NB4 (cell line): ENCODE measurements around the gene SLC52A3.

Experiments
- DNase-seq: peaks from one replicate; pipeline ENCODE4 v3.0.0; 2010; ENCODE audit warnings: low read depth
- H3K4me3 ChIP-seq: one replicate; pipeline ENCODE4 v1.5.1; 2011; ENCODE audit warnings: mild to moderate bottlenecking, low read depth, low read length, moderate library complexity
- CTCF ChIP-seq: IDR thresholded peaks from one replicate; pipeline ENCODE4 v1.5.1; 2012; ENCODE audit warnings: low read depth, low read length
- MAX ChIP-seq: IDR thresholded peaks from 2 replicates; pipeline ENCODE4 v1.6.1; 2011; ENCODE audit warnings: low read depth, low read length
- MYC ChIP-seq: IDR thresholded peaks from 2 replicates; pipeline ENCODE4 v1.6.1; 2011; ENCODE audit warnings: low read depth, low read length
- POLR2A ChIP-seq: IDR thresholded peaks from 2 replicates; pipeline ENCODE4 v1.6.1; 2011; ENCODE audit warnings: mild to moderate bottlenecking; ENCODE audit not compliant: insufficient read length; ENCODE audit errors: extremely low read depth

SLC52A3 gene

DNA sequence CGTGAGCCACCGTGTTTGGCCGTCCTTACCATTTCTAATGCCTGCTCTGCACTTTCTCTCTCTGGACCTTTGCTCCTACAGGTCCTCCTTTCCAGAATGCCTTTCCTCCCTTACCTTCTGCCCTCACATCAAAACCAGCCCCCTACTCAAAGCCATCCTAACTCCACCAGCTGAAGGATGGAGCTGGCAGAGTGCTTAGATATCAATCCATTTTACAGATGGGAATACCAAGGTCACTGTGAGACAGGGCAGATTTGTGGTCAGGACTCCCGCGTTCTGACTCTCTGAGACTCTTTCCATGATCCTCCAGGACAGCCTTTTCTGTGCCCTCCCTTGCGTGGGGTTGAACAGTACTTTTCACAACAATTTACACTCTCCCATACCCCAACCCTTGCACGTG is 51.0 kb downstream of the SLC52A3 start:
- no peak overlapping the region for H3K4me3 ChIP-seq
- TF ChIP-seq CTCF (no peak), POLR2A (no peak), MAX (no peak), MYC (no peak)
- DNase-seq: no peak

GRCh38 chr20:714453-714852 is 53.8 kb downstream of the SLC52A3 start:
- no peak for DNase-seq
- TF ChIP-seq MYC (no peak), CTCF (no peak)

DNA sequence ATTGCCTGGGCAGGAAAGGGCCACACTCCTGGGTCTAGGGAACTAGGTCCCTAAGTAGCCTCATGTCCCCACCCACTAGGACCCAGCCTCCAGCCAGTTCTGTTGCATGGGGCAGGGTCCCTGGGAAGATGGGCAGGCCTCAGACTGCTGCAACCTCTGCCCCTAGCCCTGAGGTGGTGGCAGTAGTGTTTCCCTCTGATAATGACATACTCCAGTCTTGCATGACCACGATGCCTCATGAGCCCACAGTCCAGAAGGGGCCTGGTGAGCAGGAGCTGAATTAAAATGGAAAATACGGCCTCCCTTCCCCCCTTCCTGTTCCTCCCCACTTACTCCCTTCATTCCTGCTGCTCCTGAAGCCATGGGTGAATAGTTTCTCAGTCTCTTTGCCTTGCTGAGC is 56.7 kb downstream of the SLC52A3 start:
- DNase-seq: no peak
- TF ChIP-seq MYC (no peak), CTCF (no peak)
- H3K4me3 ChIP-seq: no peak overlapping the region

More at GRCh38 chr20:714453-714852, 53.8 kb downstream of the SLC52A3 start:
- no peak overlapping the region for H3K4me3 ChIP-seq

DNA sequence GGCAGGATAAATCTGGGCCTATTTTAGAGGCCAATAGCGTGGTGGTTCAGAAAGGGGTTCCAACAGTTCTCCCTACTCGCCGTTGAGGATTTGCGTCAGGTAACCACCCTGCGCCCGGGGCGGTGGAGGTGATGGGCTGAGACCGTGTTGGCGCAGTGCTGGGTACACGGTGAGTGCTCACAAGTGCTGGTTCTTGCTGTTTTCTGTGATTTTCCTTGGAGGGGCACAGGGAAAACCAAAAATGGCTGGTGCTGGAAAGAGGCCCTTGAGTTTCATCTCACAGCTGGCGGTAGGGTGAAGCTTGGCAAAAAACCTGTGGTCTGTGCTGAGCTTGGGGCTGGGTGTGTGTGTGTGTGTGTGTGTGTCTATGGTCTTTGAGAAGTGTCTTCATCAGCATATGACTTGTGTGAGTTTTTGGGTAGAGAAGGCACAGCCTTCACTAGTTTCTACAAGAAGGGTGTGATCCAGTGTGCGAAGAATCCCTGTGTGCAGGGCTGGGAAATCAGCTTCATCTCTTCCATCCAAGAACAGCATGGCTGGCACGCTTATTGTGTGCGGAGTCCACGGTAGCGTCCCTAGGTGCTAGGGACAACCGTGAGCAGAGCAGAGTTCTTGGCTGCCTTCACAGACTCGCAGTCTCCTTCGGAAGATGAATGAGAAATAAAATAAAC is 57.4 kb downstream of the SLC52A3 start:
- TF ChIP-seq MYC (no peak), MAX (no peak), CTCF (no peak), POLR2A (no peak)
- no peak for DNase-seq
- H3K4me3 ChIP-seq: no peak overlapping the region
